GM12878 (cell line): ENCODE measurements around the gene MCTP2. TPM values are rescaled to one million over a fixed set of nuclear protein-coding genes. Genes with fewer than 3 reads are reported as not detected.

Experiments used
- ATAC-seq: fragments of 200-7000 bp; cut with Tn5 transposase; 3 replicates; pipeline ENCODE4 v1.9.1; 2020; ENCODE audit warnings: mild to moderate bottlenecking, moderate library complexity
- BruUV-seq: library from RNA; stranded (reverse); fragments of 400-500 nt; replicated peaks from 2 replicates; lab custom pipeline; 2021; lab: Mats Ljungman, UMichigan
- CTCF ChIA-PET: fragments of 300-600 bp; sonication (Branson Sonifier 250); formaldehyde crosslinking; extraction: SDS; loops from one replicate; lab custom pipeline; 2021; ENCODE audit warnings: inconsistent platforms; lab: Yijun Ruan, JAX
- POLR2A ChIA-PET: fragments of 350-600 bp; formaldehyde crosslinking; extraction: SDS; loops from one replicate; lab custom pipeline; 2021; ENCODE audit warnings: inconsistent platforms; lab: Charles Lee
- RAD21 ChIA-PET: fragments of 300-600 bp; sonication (Branson Sonifier 250); formaldehyde crosslinking; loops from one replicate; lab custom pipeline; 2023; ENCODE audit warnings: antibody characterized with exemption; ENCODE audit not compliant: unreplicated experiment; lab: Charles Lee
- SMC1A ChIA-PET: fragments of 300-600 bp; sonication (Branson Sonifier 250); formaldehyde crosslinking; loops from one replicate; lab custom pipeline; 2023; ENCODE audit not compliant: unreplicated experiment, uncharacterized antibody; lab: Charles Lee
- DNase-seq: peaks from one replicate; pipeline ENCODE4 v3.0.0-alpha.2; 2011; ENCODE audit warnings: low read depth, low spot score
- FAIRE-seq: peaks from 3 replicates; lab custom pipeline; 2011; peaks lifted over from hg19 to GRCh38; lab: Jason Lieb, UNC
- H2AFZ ChIP-seq: 2 replicates; pipeline ENCODE4 v1.6.0; 2011; ENCODE audit warnings: low read depth, low read length, control low read depth; ENCODE audit not compliant: control insufficient read depth
- H3K27ac ChIP-seq: 2 replicates; pipeline ENCODE4 v1.5.1; 2011; ENCODE audit warnings: control low read depth; ENCODE audit not compliant: control insufficient read depth, insufficient read depth
- H3K27me3 ChIP-seq, 2 experiments: replicated peaks in 1 of 2; 2 replicates each; pipeline versions ENCODE4 v1.6.0 to v1.6.1; 2011; ENCODE audit warnings: low read length in 1 of 2; ENCODE audit not compliant: control insufficient read depth in 2 of 2, insufficient read depth in 2 of 2
- H3K36me3 ChIP-seq, 2 experiments: 2 replicates each; pipeline ENCODE4 v1.5.1; 2011; ENCODE audit warnings: low read length in 1 of 2; ENCODE audit not compliant: control insufficient read depth in 2 of 2, insufficient read depth in 2 of 2
- H3K4me1 ChIP-seq: 2 replicates; pipeline ENCODE4 v1.6.1; 2011; ENCODE audit warnings: mild to moderate bottlenecking, low read length, moderate library complexity, mixed read lengths; ENCODE audit not compliant: control insufficient read depth, insufficient read depth
- H3K4me2 ChIP-seq: 2 replicates; pipeline ENCODE4 v1.6.0; 2011; ENCODE audit warnings: control low read depth; ENCODE audit not compliant: control insufficient read depth, insufficient read depth
- H3K4me3 ChIP-seq: fragments of 200-600 bp; sonication (generic); 2 replicates; pipeline ENCODE4 v1.5.1; 2016
- H3K79me2 ChIP-seq: 2 replicates; pipeline ENCODE4 v1.6.0; 2011; ENCODE audit warnings: low read length; ENCODE audit not compliant: control insufficient read depth, insufficient read depth
- H3K9ac ChIP-seq: 2 replicates; pipeline ENCODE4 v1.8.0; 2011; ENCODE audit warnings: low read length, control low read depth, mixed read lengths; ENCODE audit not compliant: control insufficient read depth, insufficient read depth
- H3K9me3 ChIP-seq: replicated peaks from 3 replicates; pipeline ENCODE4 v1.5.1; 2011; ENCODE audit warnings: mild to moderate bottlenecking, low read length; ENCODE audit not compliant: control insufficient read depth, insufficient read depth
- H4K20me1 ChIP-seq: 2 replicates; pipeline ENCODE4 v1.6.0; 2011; ENCODE audit not compliant: control insufficient read depth, insufficient read depth
- CREM ChIP-seq: IDR thresholded peaks from 2 replicates; pipeline ENCODE4 v1.6.1; 2014; ENCODE audit warnings: antibody characterized with exemption, low read depth
- DPF2 ChIP-seq: fragments of 450-650 bp; IDR thresholded peaks from 2 replicates; pipeline ENCODE4 v1.6.1; 2017; ENCODE audit warnings: mild to moderate bottlenecking
- E2F8 ChIP-seq: fragments of 450-650 bp; IDR thresholded peaks from 2 replicates; pipeline ENCODE4 v1.6.1; 2018; ENCODE audit warnings: mild to moderate bottlenecking, low read depth, moderate library complexity; ENCODE audit not compliant: partially characterized antibody
- EED ChIP-seq: sonication (generic); IDR thresholded peaks from 2 replicates; pipeline ENCODE4 v1.6.1; 2016; ENCODE audit warnings: antibody characterized with exemption, low read depth
- ESRRA ChIP-seq: IDR thresholded peaks from 2 replicates; pipeline ENCODE4 v1.6.1; 2012; ENCODE audit warnings: mild to moderate bottlenecking, low read length, improper control_type of control experiment
- GABPA ChIP-seq: IDR thresholded peaks from 2 replicates; pipeline ENCODE4 v1.6.1; 2014; ENCODE audit warnings: antibody characterized with exemption, low read depth, mild to moderate bottlenecking, inconsistent platforms
- MEF2B ChIP-seq: fragments of 450-650 bp; IDR thresholded peaks from 2 replicates; pipeline ENCODE4 v1.6.1; 2018; ENCODE audit warnings: mild to moderate bottlenecking, moderate library complexity; ENCODE audit not compliant: partially characterized antibody, poor library complexity, severe bottlenecking
- MTA2 ChIP-seq: fragments of 450-650 bp; IDR thresholded peaks from 2 replicates; pipeline ENCODE4 v1.6.1; 2016; ENCODE audit warnings: low read depth, mild to moderate bottlenecking, moderate library complexity
- PAX5 ChIP-seq: IDR thresholded peaks from 2 replicates; pipeline ENCODE4 v1.6.1; 2011; ENCODE audit warnings: low read depth, low read length, borderline replicate concordance
- SMAD1 ChIP-seq: fragments of 450-650 bp; IDR thresholded peaks from 2 replicates; pipeline ENCODE4 v1.6.1; 2018; ENCODE audit warnings: mild to moderate bottlenecking, low read depth; ENCODE audit not compliant: partially characterized antibody
- SUZ12 ChIP-seq: fragments of 200-600 bp; sonication (generic); IDR thresholded peaks from one replicate; pipeline ENCODE4 v1.6.1; 2018; ENCODE audit warnings: antibody characterized with exemption, mild to moderate bottlenecking; ENCODE audit not compliant: unreplicated experiment
- ZNF217 ChIP-seq: fragments of 450-650 bp; IDR thresholded peaks from 2 replicates; pipeline ENCODE4 v1.6.1; 2017; ENCODE audit warnings: antibody characterized with exemption, mild to moderate bottlenecking
- WGBS: methylation state at CpG from one replicate; pipeline ENCODE4 v1.1.6; 2016; ENCODE audit warnings: low lambda C conversion rate; ENCODE audit not compliant: insufficient replicate concordance, insufficient coverage; ENCODE audit errors: missing lambda C conversion rate; 5-methylcytosine and 5-hydroxymethylcytosine counted together
- in situ Hi-C: fragments of 300-500 bp; cut with MboI; formaldehyde crosslinking; loops from 9 replicates; pipeline ENCODE4 v1.14.3; 2018; ENCODE audit warnings: mixed read lengths
- intact Hi-C: fragments of 100-400 bp; cut with micrococcal nuclease; formaldehyde crosslinking; loops from one replicate; pipeline ENCODE4 v1.14.2; 2022; ENCODE audit not compliant: unreplicated experiment
- polyA plus RNA-seq, 11 experiments: library from polyadenylated mRNA; depleted of rRNA in 4 of 11; unstranded in 6 of 11; stranded (reverse) in 5 of 11; fragments of >200 nt; fragmentation: Nextera tagmentation in 4 of 11; fragmentation: Illumina TruSeq in 1 of 11; extraction: Ambion mirVana in 4 of 11; extraction: Trizol in 1 of 11; gene quantifications; 1 replicate in 1 of 11; 2 replicates in 10 of 11; pipeline versions ENCODE4 v1.2.1 to v1.2.3, GENCODE V29; 2011 to 2016; ENCODE audit warnings: inconsistent platforms in 2 of 11, missing spikeins in 2 of 11, low read depth in 1 of 11
- total RNA-seq, 4 experiments: library from RNA; depleted of rRNA in 3 of 4; stranded (reverse); fragments of >200 nt in 3 of 4; fragmentation: Illumina TruSeq in 1 of 4; extraction: Trizol in 1 of 4; gene quantifications; 2 replicates each; pipeline versions ENCODE4 v1.2.1 to v1.2.3, GENCODE V29; 2013 to 2021

MCTP2 gene
- total and polyA plus RNA-seq, 10 of the 15 experiments (the other 5 are each of a cell fraction or from before 2014, with no cell fraction given), result 0.24 to 48.5 (median 0.88) TPM

GRCh38 chr15:94362385-94363092 is 131.2 kb downstream of the MCTP2 start:
- ChIA-PET CTCF (no interaction called here), POLR2A (no interaction called here), SMC1A (interaction anchor here (1.4 kb wide), 1 partner anchor 28 kb away, joined by 3 read pairs; no protein-coding TSS in a partner anchor), RAD21 (no interaction called here)
- Histone ChIP-seq H2AFZ (no peak overlapping the region), H3K79me2 (no peaks in the 10 kb centered on the region), H3K4me2 (no peak overlapping the region), H3K9ac (no peak overlapping the region), H3K4me3 (no peak overlapping the region), H3K4me1 (no peaks in the 10 kb centered on the region), H3K27ac (no peak overlapping the region), H4K20me1 (no peaks in the 10 kb centered on the region), H3K36me3 (no peaks in the 10 kb centered on the region), H3K27me3 (no peaks in the 10 kb centered on the region), H3K9me3 (no peaks in the 10 kb centered on the region)
- intact Hi-C loops (no loop called here), in situ Hi-C loops (no loop called here)
- FAIRE-seq, result no peak
- no TSS peak for BruUV-seq
- DNase-seq, result no peak
- TF ChIP-seq EED, result no peak
- no peak for TF ChIP-seq MEF2B
- no peak for TF ChIP-seq E2F8
- TF ChIP-seq SMAD1, result no peak
- no peak for TF ChIP-seq GABPA
- no peak for TF ChIP-seq PAX5
- no peak for TF ChIP-seq ZNF217
- TF ChIP-seq ESRRA, result no peak
- no peak for TF ChIP-seq MTA2
- TF ChIP-seq SUZ12, result no peak
- TF ChIP-seq CREM, result no peak
- TF ChIP-seq DPF2, result no peak
- ATAC-seq, result no peak
- WGBS, result 1% methylated on average over 4 of the region's 4 CpGs
